Measurements from ENCODE around the gene NDST4. TPM values are rescaled to one million over a fixed set of nuclear protein-coding genes. Genes with fewer than 3 reads are reported as not detected.
"Not testable (repeated sequence)": the region's sequence is repeated elsewhere in the genome, so short reads cannot be mapped to it uniquely, and the experiment has no call there.

The NDST4 gene
- total and polyA plus RNA-seq, 2 donors from 2014 or later = not detected

GRCh38 chr4:114997576-114998247 lies 115.7 kb downstream of the NDST4 start:
- DNase-seq = no peak
- FAIRE-seq = no peak
- Histone ChIP-seq H3K27ac (ENCODE audit: low read depth in 2 of 2, low read length in 2 of 2) (no peak overlapping the region), H3K36me3 (ENCODE audit: control insufficient read depth in 2 of 3, insufficient read depth in 3 of 3, low read length in 3 of 3) (no peaks in the 10 kb centered on the region), H3K4me3 (ENCODE audit: low read length in 3 of 3) (no peak overlapping the region), H3K9me3 (ENCODE audit: control insufficient read depth in 2 of 3, insufficient read depth in 1 of 3, low read length in 3 of 3) (no peaks in the 10 kb centered on the region), H3K27me3 (ENCODE audit: control insufficient read depth, insufficient read depth, low read length) (no peaks in the 10 kb centered on the region), H3K4me1 (ENCODE audit: control insufficient read depth in 2 of 3, insufficient read depth in 2 of 3, low read depth in 1 of 3, low read length in 3 of 3) (no peaks in the 10 kb centered on the region), H3K9ac (ENCODE audit: low read length in 3 of 3) (no peak overlapping the region)
- intact Hi-C loops (cut with DNase I) = no loop called here
- no peak for TF ChIP-seq CTCF (IDR thresholded peaks at IDR 0.05; ENCODE audit: borderline replicate concordance, extremely low read depth, insufficient read depth)

DNA sequence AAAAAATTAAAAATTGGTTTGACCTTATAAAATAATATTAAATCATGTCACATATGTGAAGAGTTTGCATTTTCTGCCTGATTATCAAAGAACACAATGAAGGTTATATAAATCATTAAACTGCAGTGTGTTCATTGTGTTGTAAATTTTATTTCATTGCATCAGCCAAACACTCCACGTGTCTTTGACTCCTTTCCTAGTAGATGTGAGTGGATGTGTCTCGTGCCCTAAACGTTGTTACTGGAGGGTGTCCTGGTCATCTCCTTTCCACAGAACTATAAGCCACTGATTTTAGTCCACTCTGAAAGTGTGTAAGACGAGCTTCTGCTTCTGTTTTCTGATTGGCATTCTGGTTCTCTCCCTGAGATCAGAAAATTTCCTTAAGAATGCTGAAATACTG lies 127.3 kb downstream of the NDST4 start:
- no peaks in the 10 kb centered on the region for H3K9me3 ChIP-seq (ENCODE audit: control insufficient read depth in 2 of 3, insufficient read depth in 1 of 3, low read length in 3 of 3)
- no peak for TF ChIP-seq CTCF (IDR thresholded peaks at IDR 0.05; ENCODE audit: borderline replicate concordance, extremely low read depth, insufficient read depth)
- no peak overlapping the region for H3K4me3 ChIP-seq (ENCODE audit: low read length in 3 of 3)
- H3K27me3 ChIP-seq (ENCODE audit: control insufficient read depth, insufficient read depth, low read length) = no peaks in the 10 kb centered on the region
- H3K27ac ChIP-seq (ENCODE audit: low read depth in 2 of 2, low read length in 2 of 2) = no peak overlapping the region
- no peak overlapping the region for H3K9ac ChIP-seq (ENCODE audit: low read length in 3 of 3)
- H3K4me1 ChIP-seq (ENCODE audit: control insufficient read depth in 2 of 3, insufficient read depth in 2 of 3, low read depth in 1 of 3, low read length in 3 of 3) = no peaks in the 10 kb centered on the region
- no peaks in the 10 kb centered on the region for H3K36me3 ChIP-seq (ENCODE audit: control insufficient read depth in 2 of 3, insufficient read depth in 3 of 3, low read length in 3 of 3)
- intact Hi-C loops (cut with DNase I) = no loop called here
- DNase-seq (no peak), FAIRE-seq (no peak)

DNA sequence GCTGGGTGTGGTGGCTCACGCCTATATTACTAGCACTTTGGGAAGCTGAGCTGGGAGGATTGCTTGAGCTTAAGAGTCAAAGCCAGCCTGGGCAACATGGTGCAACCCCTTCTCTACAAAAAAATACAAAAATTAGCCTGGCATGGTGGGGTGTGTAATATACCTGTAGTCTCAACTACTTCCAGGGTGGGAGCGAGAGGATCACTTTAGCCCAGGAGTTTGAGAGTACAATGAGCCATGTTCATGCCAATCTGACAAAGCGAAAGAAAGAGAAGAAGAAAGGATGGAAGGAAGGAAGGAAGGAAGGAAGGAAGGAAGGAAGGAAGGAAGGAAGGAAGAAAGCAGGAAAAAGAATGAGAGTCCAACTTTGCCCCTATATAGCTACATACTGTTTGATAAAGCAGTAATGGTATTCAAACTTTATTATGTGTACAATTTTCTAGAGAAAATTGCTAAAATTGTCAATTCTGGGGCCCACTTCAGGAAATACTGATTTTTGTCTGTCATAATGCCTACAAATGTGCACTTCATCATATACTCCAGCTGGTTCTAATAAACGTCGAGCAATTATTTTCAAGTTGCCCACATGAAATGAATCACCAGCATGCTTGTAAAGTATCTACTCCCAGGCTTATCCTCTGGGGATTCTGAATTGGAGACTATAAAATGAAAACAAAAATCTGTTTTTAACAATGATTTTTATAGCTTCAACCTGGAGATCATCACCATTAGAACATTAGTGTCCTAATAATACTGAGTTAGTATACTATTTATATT lies 132.3 kb downstream of the NDST4 start:
- intact Hi-C loops (cut with DNase I) = no loop called here
- no peak for FAIRE-seq
- no peaks in the 10 kb centered on the region for H3K9me3 ChIP-seq (ENCODE audit: control insufficient read depth in 2 of 3, insufficient read depth in 1 of 3, low read length in 3 of 3)
- H3K27ac ChIP-seq (ENCODE audit: low read depth in 2 of 2, low read length in 2 of 2) = no peak overlapping the region
- no peaks in the 10 kb centered on the region for H3K27me3 ChIP-seq (ENCODE audit: control insufficient read depth, insufficient read depth, low read length)
- no peaks in the 10 kb centered on the region for H3K36me3 ChIP-seq (ENCODE audit: control insufficient read depth in 2 of 3, insufficient read depth in 3 of 3, low read length in 3 of 3)
- no peak for TF ChIP-seq CTCF (IDR thresholded peaks at IDR 0.05; ENCODE audit: borderline replicate concordance, extremely low read depth, insufficient read depth)
- no peak overlapping the region for H3K4me3 ChIP-seq (ENCODE audit: low read length in 3 of 3)
- no peak for DNase-seq
- no peaks in the 10 kb centered on the region for H3K4me1 ChIP-seq (ENCODE audit: control insufficient read depth in 2 of 3, insufficient read depth in 2 of 3, low read depth in 1 of 3, low read length in 3 of 3)
- H3K9ac ChIP-seq (ENCODE audit: low read length in 3 of 3) = no peak overlapping the region

DNA sequence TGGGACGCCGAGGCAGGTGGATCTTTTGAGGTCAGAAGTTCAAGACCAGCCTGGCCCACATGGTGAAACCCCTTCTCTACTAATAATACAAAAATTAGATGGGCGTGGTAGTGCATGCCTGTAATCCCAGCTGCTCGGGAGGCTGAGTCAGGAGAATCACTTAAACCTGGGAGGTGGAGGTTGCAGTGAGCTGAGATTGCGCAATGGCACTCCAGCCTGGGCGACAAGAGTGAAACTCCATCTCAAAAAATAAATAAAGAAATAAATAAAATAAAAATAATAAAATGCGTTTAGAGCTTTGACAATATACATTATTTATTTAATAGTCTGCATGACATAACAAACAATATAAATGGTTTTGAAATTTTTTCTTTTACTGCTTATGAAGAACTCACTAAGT lies 133.0 kb downstream of the NDST4 start:
- H3K9me3 ChIP-seq (ENCODE audit: control insufficient read depth in 2 of 3, insufficient read depth in 1 of 3, low read length in 3 of 3); DNase-seq; H3K27ac ChIP-seq (ENCODE audit: low read depth in 2 of 2, low read length in 2 of 2); H3K36me3 ChIP-seq (ENCODE audit: control insufficient read depth in 2 of 3, insufficient read depth in 3 of 3, low read length in 3 of 3); H3K27me3 ChIP-seq (ENCODE audit: control insufficient read depth, insufficient read depth, low read length); H3K9ac ChIP-seq (ENCODE audit: low read length in 3 of 3); H3K4me3 ChIP-seq (ENCODE audit: low read length in 3 of 3); H3K4me1 ChIP-seq (ENCODE audit: control insufficient read depth in 2 of 3, insufficient read depth in 2 of 3, low read depth in 1 of 3, low read length in 3 of 3); intact Hi-C loops (cut with DNase I); FAIRE-seq: not testable (repeated sequence)

Data from kidney (tissue), 14 donors.